WTC11 (cell line): ENCODE data around the gene MFSD2A. TPM values are rescaled to one million over a fixed set of nuclear protein-coding genes. Genes with fewer than 3 reads are reported as not detected.

ENCODE experiments used
- ATAC-seq: fragments of 200-7000 bp; cut with Tn5 transposase; 2 replicates; pipeline ENCODE4 v1.10.0; 2021; ENCODE audit warnings: mild to moderate bottlenecking, moderate library complexity
- CTCF ChIA-PET: fragments of 300-600 bp; sonication (Branson Sonifier 250); formaldehyde crosslinking; loops from one replicate; lab custom pipeline; 2021; ENCODE audit warnings: antibody characterized with exemption; lab: Charles Lee
- POLR2A ChIA-PET: fragments of 350-600 bp; sonication (Branson Sonifier 250); formaldehyde crosslinking; loops from one replicate; lab custom pipeline; 2021; ENCODE audit warnings: antibody characterized with exemption; lab: Charles Lee
- DNase-seq: peaks from one replicate; pipeline ENCODE4 v3.0.0; 2021; ENCODE audit warnings: low spot score
- H3K27ac Mint-ChIP-seq: 2 replicates; pipeline ENCODE4 v1.8.0; 2021; ENCODE audit warnings: mixed read lengths
- H3K27me3 Mint-ChIP-seq: 2 replicates; pipeline ENCODE4 v1.8.0; 2021; ENCODE audit warnings: low read depth, mild to moderate bottlenecking, moderate library complexity, mixed read lengths
- H3K36me3 Mint-ChIP-seq: 2 replicates; pipeline ENCODE4 v1.8.0; 2021; ENCODE audit warnings: mixed read lengths
- H3K4me1 Mint-ChIP-seq: 2 replicates; pipeline ENCODE4 v1.8.0; 2022; ENCODE audit warnings: mixed read lengths
- H3K4me3 Mint-ChIP-seq: 2 replicates; pipeline ENCODE4 v1.8.0; 2021; ENCODE audit warnings: mild to moderate bottlenecking, moderate library complexity, mixed read lengths
- H3K9me3 Mint-ChIP-seq: 2 replicates; pipeline ENCODE4 v1.8.0; 2021; ENCODE audit warnings: mixed read lengths
- ARID4B ChIP-seq: sonication (generic); formaldehyde crosslinking; IDR thresholded peaks from 2 replicates; pipeline ENCODE4 v1.8.0; 2023; ENCODE audit warnings: missing genetic modification reagents, mild to moderate bottlenecking, borderline replicate concordance
- CREB1 ChIP-seq: sonication (generic); formaldehyde crosslinking; IDR thresholded peaks from 2 replicates; pipeline ENCODE4 v1.8.0; 2023; ENCODE audit warnings: mild to moderate bottlenecking, missing genetic modification reagents
- FOXK1 ChIP-seq: sonication (generic); formaldehyde crosslinking; IDR thresholded peaks from 2 replicates; pipeline ENCODE4 v1.8.0; 2022; ENCODE audit warnings: mild to moderate bottlenecking, moderate library complexity, missing genetic modification reagents
- GTF2I ChIP-seq: fragments of 250-450 bp; sonication (Bioruptor Pico); conservative IDR thresholded peaks from 2 replicates; pipeline ENCODE4 v1.4.0; 2021; ENCODE audit warnings: mild to moderate bottlenecking
- MXD4 ChIP-seq: fragments of 250-450 bp; sonication (Bioruptor Pico); IDR thresholded peaks from 2 replicates; pipeline ENCODE4 v1.8.0; 2021; ENCODE audit warnings: mild to moderate bottlenecking, moderate library complexity, borderline replicate concordance
- NFATC4 ChIP-seq: fragments of 250-450 bp; sonication (Bioruptor Pico); IDR thresholded peaks from 2 replicates; pipeline ENCODE4 v1.9.0; 2021; ENCODE audit warnings: mild to moderate bottlenecking
- NR2C2 ChIP-seq: sonication (generic); formaldehyde crosslinking; IDR thresholded peaks from 2 replicates; pipeline ENCODE4 v1.8.0; 2022; ENCODE audit warnings: mild to moderate bottlenecking, missing genetic modification reagents
- PRRX2 ChIP-seq: fragments of 250-450 bp; sonication (Bioruptor Pico); IDR thresholded peaks from 2 replicates; pipeline ENCODE4 v1.8.0; 2021; ENCODE audit warnings: mild to moderate bottlenecking
- SOX15 ChIP-seq: fragments of 250-450 bp; sonication (Bioruptor Pico); IDR thresholded peaks from 2 replicates; pipeline ENCODE4 v1.9.0; 2021; ENCODE audit warnings: mild to moderate bottlenecking
- SP1 ChIP-seq: sonication (generic); formaldehyde crosslinking; conservative IDR thresholded peaks from 2 replicates; pipeline ENCODE4 v1.8.1; 2022; ENCODE audit warnings: missing genetic modification reagents
- USF1 ChIP-seq: sonication (generic); formaldehyde crosslinking; IDR thresholded peaks from 2 replicates; pipeline ENCODE4 v1.8.0; 2022; ENCODE audit warnings: mild to moderate bottlenecking, missing genetic modification reagents
- ZBTB21 ChIP-seq: sonication (generic); formaldehyde crosslinking; IDR thresholded peaks from 2 replicates; pipeline ENCODE4 v1.8.1; 2023; ENCODE audit warnings: mild to moderate bottlenecking, missing genetic modification reagents, borderline replicate concordance
- ZMAT4 ChIP-seq: fragments of 250-450 bp; sonication (Bioruptor Pico); IDR thresholded peaks from 2 replicates; pipeline ENCODE4 v1.9.0; 2021; ENCODE audit warnings: mild to moderate bottlenecking
- ZNF138 ChIP-seq: sonication (generic); formaldehyde crosslinking; conservative IDR thresholded peaks from 2 replicates; pipeline ENCODE4 v1.8.1; 2022; ENCODE audit warnings: mild to moderate bottlenecking, moderate library complexity, missing genetic modification reagents
- ZNF281 ChIP-seq: sonication (generic); formaldehyde crosslinking; IDR thresholded peaks from 2 replicates; pipeline ENCODE4 v1.8.0; 2023; ENCODE audit warnings: mild to moderate bottlenecking, missing genetic modification reagents
- ZNF396 ChIP-seq: fragments of 250-450 bp; sonication (Bioruptor Pico); IDR thresholded peaks from 2 replicates; pipeline ENCODE4 v1.8.0; 2021; ENCODE audit warnings: mild to moderate bottlenecking, moderate library complexity, borderline replicate concordance
- ZNF416 ChIP-seq: fragments of 250-450 bp; sonication (Bioruptor Pico); IDR thresholded peaks from 2 replicates; pipeline ENCODE4 v1.9.0; 2021; ENCODE audit warnings: mild to moderate bottlenecking, inconsistent platforms
- total RNA-seq: library from RNA; stranded (reverse); gene quantifications from 3 replicates; pipeline ENCODE4 v1.2.3, GENCODE V29; 2021
- TF ChIP-seq, protein P1 (sequence below): sonication (generic); formaldehyde crosslinking; IDR thresholded peaks from 2 replicates; pipeline ENCODE4 v1.8.1; 2022; ENCODE audit warnings: low read depth, missing genetic modification reagents, borderline replicate concordance
- TF ChIP-seq, protein P2 (sequence below): sonication (generic); formaldehyde crosslinking; IDR thresholded peaks from 2 replicates; pipeline ENCODE4 v1.8.1; 2022; ENCODE audit warnings: mild to moderate bottlenecking, moderate library complexity, missing genetic modification reagents
- TF ChIP-seq, protein P3 (sequence below): fragments of 250-450 bp; sonication (Bioruptor Pico); IDR thresholded peaks from 2 replicates; pipeline ENCODE4 v1.9.0; 2021; ENCODE audit warnings: moderate library complexity, mild to moderate bottlenecking, inconsistent platforms, borderline replicate concordance
- TF ChIP-seq, protein P4 (sequence below): sonication (generic); formaldehyde crosslinking; IDR thresholded peaks from 2 replicates; pipeline ENCODE4 v1.8.1; 2023; ENCODE audit warnings: mild to moderate bottlenecking, missing genetic modification reagents, moderate library complexity

The MFSD2A gene
- total RNA-seq, 1 experiment from 2014 or later = 14.0 TPM

DNA sequence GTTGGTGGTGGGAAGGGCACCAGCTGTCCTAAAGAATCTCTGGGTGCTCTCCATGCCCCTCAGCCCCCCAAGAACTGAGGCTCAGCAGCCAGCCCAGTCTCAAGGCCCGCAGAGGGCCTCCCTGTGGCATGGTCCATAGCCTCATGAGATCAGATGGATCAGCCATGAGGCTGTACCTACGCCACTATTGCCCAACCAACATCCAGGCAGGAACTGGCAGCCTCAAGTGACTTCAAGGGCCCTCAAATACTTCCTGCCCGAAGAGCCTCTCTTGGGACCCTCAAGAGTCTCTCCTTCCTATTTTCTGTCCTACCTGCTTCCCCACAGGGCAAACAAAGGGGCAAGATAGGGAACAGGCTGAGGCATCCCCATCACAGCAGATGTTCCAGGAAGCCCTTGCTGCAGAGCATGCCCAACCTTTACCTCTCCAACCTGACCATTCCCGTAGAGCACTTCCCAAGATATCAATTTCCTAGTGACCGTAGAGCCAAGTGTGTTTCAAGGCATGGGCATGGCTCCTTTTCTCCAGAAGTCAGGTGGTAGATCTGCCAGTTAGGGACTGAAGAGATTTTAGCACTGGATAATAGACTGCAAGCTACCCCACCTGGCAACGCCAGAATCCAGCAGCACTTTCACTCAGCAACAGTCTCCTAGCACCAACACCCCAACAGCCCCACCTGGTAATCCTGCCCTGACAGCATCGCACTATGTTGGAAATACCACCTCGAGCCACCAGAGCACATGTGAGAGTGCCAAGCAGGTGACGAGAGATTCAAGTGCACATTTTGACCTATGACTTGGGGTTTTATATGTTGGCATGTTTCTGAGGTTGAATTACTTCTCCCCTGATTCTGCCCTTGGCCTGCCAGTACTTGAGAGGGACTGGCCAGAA, 13.7 kb upstream of the MFSD2A start:
- TF ChIP-seq CREB1 = no peak
- TF ChIP-seq SOX15 = no peak
- TF ChIP-seq MXD4 (CRISPR knock-in tag) = no peak
- no peak for TF ChIP-seq NFATC4 (CRISPR knock-in tag)
- TF ChIP-seq, protein P1, sequence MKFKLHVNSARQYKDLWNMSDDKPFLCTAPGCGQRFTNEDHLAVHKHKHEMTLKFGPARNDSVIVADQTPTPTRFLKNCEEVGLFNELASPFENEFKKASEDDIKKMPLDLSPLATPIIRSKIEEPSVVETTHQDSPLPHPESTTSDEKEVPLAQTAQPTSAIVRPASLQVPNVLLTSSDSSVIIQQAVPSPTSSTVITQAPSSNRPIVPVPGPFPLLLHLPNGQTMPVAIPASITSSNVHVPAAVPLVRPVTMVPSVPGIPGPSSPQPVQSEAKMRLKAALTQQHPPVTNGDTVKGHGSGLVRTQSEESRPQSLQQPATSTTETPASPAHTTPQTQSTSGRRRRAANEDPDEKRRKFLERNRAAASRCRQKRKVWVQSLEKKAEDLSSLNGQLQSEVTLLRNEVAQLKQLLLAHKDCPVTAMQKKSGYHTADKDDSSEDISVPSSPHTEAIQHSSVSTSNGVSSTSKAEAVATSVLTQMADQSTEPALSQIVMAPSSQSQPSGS = no peak
- no peak for TF ChIP-seq ZBTB21
- TF ChIP-seq PRRX2 (CRISPR knock-in tag) = no peak
- TF ChIP-seq NR2C2 = no peak
- Mint-ChIP-seq H3K27ac (no peak overlapping the region), H3K27me3 (peaks cover 4% of the 10 kb centered on the region; the same call in 1 of the 2 replicates), H3K4me1 (peaks cover 15% of the 10 kb centered on the region), H3K36me3 (no peaks in the 10 kb centered on the region), H3K9me3 (no peaks in the 10 kb centered on the region), H3K4me3 (no peak overlapping the region)
- ATAC-seq (no peak), DNase-seq (no peak)
- CTCF ChIA-PET = interaction anchor here (1.3 to 1.4 kb wide), 2 partner anchors 22 to 124 kb away, joined by 4 to 6 read pairs; no protein-coding TSS in a partner anchor
- POLR2A ChIA-PET = no interaction called here

DNA sequence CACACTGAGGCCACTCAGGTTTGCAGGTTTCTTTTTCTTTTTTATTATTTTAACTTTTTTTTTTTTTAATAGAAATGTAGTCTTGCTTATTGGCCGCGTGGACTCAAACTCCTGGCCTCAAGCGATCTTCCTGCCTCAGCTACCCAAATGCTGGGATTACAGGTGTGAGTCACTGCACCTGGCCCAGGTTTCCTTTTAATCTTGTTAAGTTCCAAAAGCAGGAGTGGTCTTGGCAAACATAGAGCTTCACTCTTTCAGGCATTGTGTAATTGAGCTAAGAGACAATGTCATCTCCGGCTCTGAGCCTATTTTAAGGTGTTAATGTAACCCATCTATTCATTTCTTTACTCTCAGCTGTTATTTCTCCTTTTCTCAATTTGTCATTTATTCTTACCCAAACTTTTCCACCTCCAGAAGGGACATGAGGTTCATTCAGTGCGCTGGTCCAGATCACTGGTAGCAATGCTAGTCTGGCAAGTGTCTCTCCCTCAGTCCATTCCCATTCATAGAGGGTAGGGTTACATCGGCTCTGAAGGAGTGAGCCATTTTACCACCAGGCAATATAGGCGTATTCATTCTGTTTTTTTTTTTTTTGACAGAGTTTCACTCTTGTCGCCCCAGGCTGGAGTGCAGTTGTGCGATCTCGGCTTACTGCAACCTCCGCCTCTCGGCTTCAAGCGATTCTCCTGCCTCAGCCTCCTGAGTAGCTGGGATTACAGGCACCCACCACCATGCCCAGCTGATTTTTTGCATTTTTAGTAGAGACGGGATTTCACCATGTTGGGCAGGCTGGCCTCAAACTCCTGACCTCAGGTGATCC, 11.3 kb upstream of the MFSD2A start:
- ATAC-seq = no peak
- ChIA-PET POLR2A (no interaction called here), CTCF (interaction anchor here (1.0 to 1.8 kb wide), 3 partner anchors 12 to 286 kb away, joined by 3 to 7 read pairs (median 3); no protein-coding TSS in a partner anchor)
- Mint-ChIP-seq H3K4me3 (no peak overlapping the region), H3K36me3 (no peaks in the 10 kb centered on the region), H3K27ac (no peak overlapping the region), H3K27me3 (peaks cover 4% of the 10 kb centered on the region; the same call in 1 of the 2 replicates), H3K9me3 (no peaks in the 10 kb centered on the region), H3K4me1 (peaks cover 15% of the 10 kb centered on the region)
- DNase-seq = no peak
- TF ChIP-seq, protein P2, sequence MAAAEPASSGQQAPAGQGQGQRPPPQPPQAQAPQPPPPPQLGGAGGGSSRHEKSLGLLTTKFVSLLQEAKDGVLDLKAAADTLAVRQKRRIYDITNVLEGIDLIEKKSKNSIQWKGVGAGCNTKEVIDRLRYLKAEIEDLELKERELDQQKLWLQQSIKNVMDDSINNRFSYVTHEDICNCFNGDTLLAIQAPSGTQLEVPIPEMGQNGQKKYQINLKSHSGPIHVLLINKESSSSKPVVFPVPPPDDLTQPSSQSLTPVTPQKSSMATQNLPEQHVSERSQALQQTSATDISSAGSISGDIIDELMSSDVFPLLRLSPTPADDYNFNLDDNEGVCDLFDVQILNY (CRISPR knock-in tag) = no peak
- TF ChIP-seq ZNF416 (CRISPR knock-in tag) (no peak), USF1 (CRISPR knock-in tag) (no peak), ZNF281 (no peak), ARID4B (no peak), ZMAT4 (CRISPR knock-in tag) (no peak), GTF2I (CRISPR knock-in tag) (no peak), SP1 (CRISPR knock-in tag) (no peak), ZNF138 (CRISPR knock-in tag) (no peak), ZNF396 (CRISPR knock-in tag) (no peak), FOXK1 (CRISPR knock-in tag) (no peak)
- TF ChIP-seq, protein P3, sequence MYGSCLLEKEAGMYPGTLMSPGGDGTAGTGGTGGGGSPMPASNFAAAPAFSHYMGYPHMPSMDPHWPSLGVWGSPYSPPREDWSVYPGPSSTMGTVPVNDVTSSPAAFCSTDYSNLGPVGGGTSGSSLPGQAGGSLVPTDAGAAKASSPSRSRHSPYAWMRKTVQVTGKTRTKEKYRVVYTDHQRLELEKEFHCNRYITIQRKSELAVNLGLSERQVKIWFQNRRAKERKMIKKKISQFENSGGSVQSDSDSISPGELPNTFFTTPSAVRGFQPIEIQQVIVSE (CRISPR knock-in tag) = no peak
- TF ChIP-seq, protein P4, sequence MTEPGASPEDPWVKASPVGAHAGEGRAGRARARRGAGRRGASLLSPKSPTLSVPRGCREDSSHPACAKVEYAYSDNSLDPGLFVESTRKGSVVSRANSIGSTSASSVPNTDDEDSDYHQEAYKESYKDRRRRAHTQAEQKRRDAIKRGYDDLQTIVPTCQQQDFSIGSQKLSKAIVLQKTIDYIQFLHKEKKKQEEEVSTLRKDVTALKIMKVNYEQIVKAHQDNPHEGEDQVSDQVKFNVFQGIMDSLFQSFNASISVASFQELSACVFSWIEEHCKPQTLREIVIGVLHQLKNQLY (CRISPR knock-in tag) = no peak
